K562 (cell line): ENCODE results near the gene CCDC77. TPM values are rescaled to one million over a fixed set of nuclear protein-coding genes. Genes with fewer than 3 reads are reported as not detected.

ENCODE experiments used
- DEAF1 ChIP-seq: fragments of 450-650 bp; formaldehyde crosslinking; IDR thresholded peaks from 2 replicates; pipeline ENCODE4 v1.4.0; 2020; ENCODE audit warnings: mild to moderate bottlenecking, moderate library complexity
- RCOR1 ChIP-seq, 2 experiments: IDR thresholded peaks; 2 replicates each; pipeline ENCODE4 v1.6.1; 2012; ENCODE audit warnings: low read depth in 2 of 2, low read length in 2 of 2, borderline replicate concordance in 1 of 2, improper control_type of control experiment in 1 of 2
- SMC3 ChIP-seq: conservative IDR thresholded peaks from 2 replicates; pipeline ENCODE4 v1.6.1; 2011; ENCODE audit warnings: low read depth, low read length, improper control_type of control experiment; ENCODE audit not compliant: insufficient read depth
- SREBF1 ChIP-seq: fragments of 150-350 bp; IDR thresholded peaks from 2 replicates; pipeline ENCODE4 v1.6.1; 2014; ENCODE audit warnings: antibody characterized with exemption, low read depth, low read length, borderline replicate concordance
- SRSF9 ChIP-seq: fragments of 200-400 bp; formaldehyde crosslinking; IDR thresholded peaks from 2 replicates; pipeline ENCODE4 v1.6.1; 2017; ENCODE audit warnings: low read depth, low read length, borderline replicate concordance
- ZBTB1 ChIP-seq: sonication (generic); formaldehyde crosslinking; IDR thresholded peaks from 2 replicates; pipeline ENCODE4 v1.8.1; 2023; ENCODE audit warnings: missing genetic modification reagents, low read depth, mild to moderate bottlenecking, borderline replicate concordance
- polyA plus RNA-seq, 8 experiments: library from polyadenylated mRNA; depleted of rRNA in 4 of 8; stranded (reverse) in 5 of 8; unstranded in 3 of 8; fragments of >200 nt; fragmentation: Nextera tagmentation in 2 of 8; fragmentation: Illumina TruSeq in 1 of 8; extraction: Ambion mirVana in 2 of 8; extraction: Trizol in 1 of 8; gene quantifications; 2 replicates each; pipeline versions ENCODE4 v1.2.1 to v1.2.3, GENCODE V29; 2011 to 2014; ENCODE audit warnings: inconsistent platforms in 1 of 8, missing spikeins in 1 of 8
- total RNA-seq, 7 experiments: library from RNA; depleted of rRNA in 6 of 7; stranded (reverse); fragments of >200 nt in 6 of 7; fragmentation: Illumina TruSeq in 2 of 7; extraction: Trizol in 2 of 7; gene quantifications; 2 replicates each; pipeline versions ENCODE4 v1.2.1 to v1.2.3, GENCODE V29; 2011 to 2021; ENCODE audit warnings: low replicate concordance in 1 of 7
- TF ChIP-seq, protein P1 (sequence below), 3 experiments: IDR thresholded peaks in 2 of 3; conservative IDR thresholded peaks in 1 of 3; 2 replicates each; pipeline ENCODE4 v1.5.1; 2011 to 2012; ENCODE audit warnings: low read length in 3 of 3, mild to moderate bottlenecking in 3 of 3, control low read depth in 2 of 3, improper control_type of control experiment in 1 of 3, inconsistent platforms in 1 of 3, low read depth in 1 of 3, mixed read lengths in 1 of 3, moderate library complexity in 1 of 3; ENCODE audit not compliant: insufficient read depth in 2 of 3

Gene CCDC77
- total and polyA plus RNA-seq, 9 of the 15 experiments (the other 6 are each of a cell fraction or from before 2014, with no cell fraction given): 10.5 to 26.5 (median 17.8) TPM

- TF ChIP-seq, protein P1, sequence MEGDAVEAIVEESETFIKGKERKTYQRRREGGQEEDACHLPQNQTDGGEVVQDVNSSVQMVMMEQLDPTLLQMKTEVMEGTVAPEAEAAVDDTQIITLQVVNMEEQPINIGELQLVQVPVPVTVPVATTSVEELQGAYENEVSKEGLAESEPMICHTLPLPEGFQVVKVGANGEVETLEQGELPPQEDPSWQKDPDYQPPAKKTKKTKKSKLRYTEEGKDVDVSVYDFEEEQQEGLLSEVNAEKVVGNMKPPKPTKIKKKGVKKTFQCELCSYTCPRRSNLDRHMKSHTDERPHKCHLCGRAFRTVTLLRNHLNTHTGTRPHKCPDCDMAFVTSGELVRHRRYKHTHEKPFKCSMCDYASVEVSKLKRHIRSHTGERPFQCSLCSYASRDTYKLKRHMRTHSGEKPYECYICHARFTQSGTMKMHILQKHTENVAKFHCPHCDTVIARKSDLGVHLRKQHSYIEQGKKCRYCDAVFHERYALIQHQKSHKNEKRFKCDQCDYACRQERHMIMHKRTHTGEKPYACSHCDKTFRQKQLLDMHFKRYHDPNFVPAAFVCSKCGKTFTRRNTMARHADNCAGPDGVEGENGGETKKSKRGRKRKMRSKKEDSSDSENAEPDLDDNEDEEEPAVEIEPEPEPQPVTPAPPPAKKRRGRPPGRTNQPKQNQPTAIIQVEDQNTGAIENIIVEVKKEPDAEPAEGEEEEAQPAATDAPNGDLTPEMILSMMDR (IDR thresholded peaks at IDR 0.05 in 2 of 3, conservative IDR thresholded peaks at IDR 0.05 in 1 of 3; ENCODE audit: insufficient read depth in 2 of 3, low read depth in 1 of 3, low read length in 3 of 3): peak; percentile 64 to 81 (median 69)
- TF ChIP-seq SRSF9 (no peak), ZBTB1 (CRISPR knock-in tag) (no peak), SMC3 (peak; percentile 67), DEAF1 (CRISPR knock-in tag) (peak; percentile 62; the same call in 1 of the 2 replicates), SREBF1 (no peak), RCOR1 (IDR thresholded peaks at IDR 0.05; ENCODE audit: borderline replicate concordance in 1 of 2, low read depth in 2 of 2, low read length in 2 of 2) (0 out of 4 replicates have a peak, but pooled peaks of 1 of the 2 experiments have one; percentile 20)
These were observed 40.9 kb downstream of the CCDC77 start (continued) for GRCh38 chr12:442235-442884.
